D721Med (cell line): Measurements from ENCODE around the gene ELFN1.

ENCODE experiments used
- DNase-seq: peaks from one replicate; pipeline ENCODE4 v3.0.0; 2011; ENCODE audit warnings: low spot score; ENCODE audit not compliant: insufficient read length
- FAIRE-seq: peaks from 2 replicates; lab custom pipeline; 2011; peaks lifted over from hg19 to GRCh38; lab: Jason Lieb, UNC
- CTCF ChIP-seq: IDR thresholded peaks from 2 replicates; pipeline ENCODE4 v1.5.1; 2012; ENCODE audit warnings: mild to moderate bottlenecking, control low read depth; ENCODE audit not compliant: insufficient read depth; ENCODE audit errors: missing control alignments

Gene ELFN1

GRCh38 chr7:1719913-1720312 is 49.8 kb downstream of the ELFN1 start:
- TF ChIP-seq CTCF, result no peak
- DNase-seq (no peak), FAIRE-seq (no peak)

- no peak for DNase-seq
- no peak for FAIRE-seq
- no peak for TF ChIP-seq CTCF
Measured at GRCh38 chr7:1720326-1720725, 50.2 kb downstream of the ELFN1 start.

GRCh38 chr7:1721047-1721690 is 51.1 kb downstream of the ELFN1 start:
- no peak for DNase-seq
- no peak for TF ChIP-seq CTCF
- no peak for FAIRE-seq

GRCh38 chr7:1723254-1723653 is 53.2 kb downstream of the ELFN1 start:
- TF ChIP-seq CTCF, result no peak
- FAIRE-seq, result no peak
- no peak for DNase-seq

- no peak for FAIRE-seq
- no peak for DNase-seq
- no peak for TF ChIP-seq CTCF
Measured at GRCh38 chr7:1724118-1724910, 54.2 kb downstream of the ELFN1 start.

GRCh38 chr7:1725199-1725690 is 55.2 kb downstream of the ELFN1 start:
- TF ChIP-seq CTCF, result no peak
- DNase-seq (peak; percentile 71), FAIRE-seq (no peak)
